Measurements from ENCODE around the gene RNF186.

- TF ChIP-seq SP1 (IDR thresholded peaks at IDR 0.05) (no peak), SUZ12 (IDR thresholded peaks at IDR 0.05) (no peak)
- TF ChIP-seq, protein P1, sequence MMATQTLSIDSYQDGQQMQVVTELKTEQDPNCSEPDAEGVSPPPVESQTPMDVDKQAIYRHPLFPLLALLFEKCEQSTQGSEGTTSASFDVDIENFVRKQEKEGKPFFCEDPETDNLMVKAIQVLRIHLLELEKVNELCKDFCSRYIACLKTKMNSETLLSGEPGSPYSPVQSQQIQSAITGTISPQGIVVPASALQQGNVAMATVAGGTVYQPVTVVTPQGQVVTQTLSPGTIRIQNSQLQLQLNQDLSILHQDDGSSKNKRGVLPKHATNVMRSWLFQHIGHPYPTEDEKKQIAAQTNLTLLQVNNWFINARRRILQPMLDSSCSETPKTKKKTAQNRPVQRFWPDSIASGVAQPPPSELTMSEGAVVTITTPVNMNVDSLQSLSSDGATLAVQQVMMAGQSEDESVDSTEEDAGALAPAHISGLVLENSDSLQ (IDR thresholded peaks at IDR 0.05): no peak
Measured at GRCh38 chr1:19776287-19776686, 38.8 kb downstream of the RNF186 start.

Data from HEK293T (cell line).